MCF 10A (cell line): ENCODE results near the gene TLCD2. TPM values are rescaled to one million over a fixed set of nuclear protein-coding genes. Genes with fewer than 3 reads are reported as not detected.
"Not testable (repeated sequence)": the region's sequence is repeated elsewhere in the genome, so short reads cannot be mapped to it uniquely, and the experiment has no call there.

Experiments
- BruUV-seq: library from RNA; stranded (reverse); fragments of 400-500 nt; replicated peaks from 2 replicates; lab custom pipeline; 2021; lab: Mats Ljungman, UMichigan
- CTCF ChIA-PET: fragments of 300-600 bp; sonication (Branson Sonifier 250); formaldehyde crosslinking; extraction: SDS; loops from one replicate; lab custom pipeline; 2021; ENCODE audit warnings: antibody characterized with exemption, inconsistent platforms; lab: Yijun Ruan, JAX
- POLR2A ChIA-PET: fragments of 300-600, 350-650 bp; sonication (Branson Sonifier 250); formaldehyde crosslinking; extraction: SDS; loops from one replicate; lab custom pipeline; 2020; ENCODE audit warnings: antibody characterized with exemption, inconsistent platforms; lab: Yijun Ruan, JAX
- DNase-seq: peaks from one replicate; pipeline ENCODE4 v3.0.0-alpha.2; 2018; ENCODE audit not compliant: unreplicated experiment
- H3K27ac Mint-ChIP-seq: one replicate; pipeline ENCODE4 v1.8.0; 2022; ENCODE audit warnings: mild to moderate bottlenecking, low read depth, mixed read lengths; ENCODE audit not compliant: unreplicated experiment
- H3K27me3 Mint-ChIP-seq: one replicate; pipeline ENCODE4 v1.8.0; 2022; ENCODE audit warnings: mixed read lengths; ENCODE audit not compliant: insufficient read depth, unreplicated experiment
- H3K36me3 Mint-ChIP-seq: one replicate; pipeline ENCODE4 v1.8.0; 2022; ENCODE audit warnings: mild to moderate bottlenecking, moderate library complexity, mixed read lengths; ENCODE audit not compliant: insufficient read depth, unreplicated experiment
- H3K4me1 Mint-ChIP-seq: one replicate; pipeline ENCODE4 v1.8.0; 2022; ENCODE audit warnings: mixed read lengths; ENCODE audit not compliant: insufficient read depth, unreplicated experiment
- H3K4me3 Mint-ChIP-seq: one replicate; pipeline ENCODE4 v1.8.0; 2022; ENCODE audit warnings: mild to moderate bottlenecking, moderate library complexity, mixed read lengths; ENCODE audit not compliant: unreplicated experiment
- H3K9me3 Mint-ChIP-seq: one replicate; pipeline ENCODE4 v1.8.0; 2022; ENCODE audit warnings: mixed read lengths; ENCODE audit not compliant: unreplicated experiment
- intact Hi-C: fragments of 100-400 bp; cut with micrococcal nuclease; formaldehyde crosslinking; loops from 2 replicates; pipeline ENCODE4 v1.14.1; 2022
- total RNA-seq: library from RNA; stranded (reverse); gene quantifications from 2 replicates; pipeline ENCODE4 v1.2.3, GENCODE V29; 2022
- TF ChIP-seq, protein P1 (sequence below): fragments of 200-600 bp; IDR thresholded peaks from one replicate; pipeline ENCODE4 v1.8.0; 2022; ENCODE audit warnings: antibody characterized with exemption, mild to moderate bottlenecking; ENCODE audit not compliant: unreplicated experiment

TLCD2 gene
- total RNA-seq, 1 experiment from 2014 or later: 2.5 TPM

DNA sequence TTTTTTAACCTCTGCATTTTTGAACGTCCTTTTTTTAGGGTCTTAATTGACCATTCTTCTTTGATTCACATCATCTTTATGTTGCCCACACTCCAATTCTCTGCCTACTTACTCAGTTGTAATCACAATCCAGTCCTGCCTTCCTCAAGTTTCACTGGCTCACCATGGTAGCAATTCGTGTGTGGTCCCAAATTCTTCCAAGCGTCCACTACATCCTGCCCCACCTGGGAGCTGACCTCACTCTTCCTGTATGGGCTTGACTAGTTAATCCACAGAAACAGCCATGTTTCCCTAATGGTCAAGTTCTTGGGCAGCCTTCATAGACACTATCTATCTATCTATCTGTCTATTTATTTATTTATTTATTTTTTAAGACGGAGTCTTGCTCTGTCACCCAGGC is 7.1 kb downstream of the TLCD2 start:
- Mint-ChIP-seq H3K9me3 (no peaks in the 10 kb centered on the region), H3K27ac (no peak overlapping the region), H3K4me3 (no peak overlapping the region), H3K36me3 (no peaks in the 10 kb centered on the region), H3K4me1 (no peaks in the 10 kb centered on the region), H3K27me3 (no peaks in the 10 kb centered on the region)
- intact Hi-C loops: no loop called here
- CTCF ChIA-PET: interaction anchor here (0.7 to 1.2 kb wide), 2 partner anchors 13 to 14 kb away, joined by 4 read pairs; no protein-coding TSS in a partner anchor
- no peak for DNase-seq
- POLR2A ChIA-PET: interaction anchor here (1.8 kb wide), 1 partner anchor 14 kb away, joined by 4 read pairs; no protein-coding TSS in a partner anchor
- no TSS peak for BruUV-seq
- TF ChIP-seq, protein P1, sequence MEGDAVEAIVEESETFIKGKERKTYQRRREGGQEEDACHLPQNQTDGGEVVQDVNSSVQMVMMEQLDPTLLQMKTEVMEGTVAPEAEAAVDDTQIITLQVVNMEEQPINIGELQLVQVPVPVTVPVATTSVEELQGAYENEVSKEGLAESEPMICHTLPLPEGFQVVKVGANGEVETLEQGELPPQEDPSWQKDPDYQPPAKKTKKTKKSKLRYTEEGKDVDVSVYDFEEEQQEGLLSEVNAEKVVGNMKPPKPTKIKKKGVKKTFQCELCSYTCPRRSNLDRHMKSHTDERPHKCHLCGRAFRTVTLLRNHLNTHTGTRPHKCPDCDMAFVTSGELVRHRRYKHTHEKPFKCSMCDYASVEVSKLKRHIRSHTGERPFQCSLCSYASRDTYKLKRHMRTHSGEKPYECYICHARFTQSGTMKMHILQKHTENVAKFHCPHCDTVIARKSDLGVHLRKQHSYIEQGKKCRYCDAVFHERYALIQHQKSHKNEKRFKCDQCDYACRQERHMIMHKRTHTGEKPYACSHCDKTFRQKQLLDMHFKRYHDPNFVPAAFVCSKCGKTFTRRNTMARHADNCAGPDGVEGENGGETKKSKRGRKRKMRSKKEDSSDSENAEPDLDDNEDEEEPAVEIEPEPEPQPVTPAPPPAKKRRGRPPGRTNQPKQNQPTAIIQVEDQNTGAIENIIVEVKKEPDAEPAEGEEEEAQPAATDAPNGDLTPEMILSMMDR: no peak

DNA sequence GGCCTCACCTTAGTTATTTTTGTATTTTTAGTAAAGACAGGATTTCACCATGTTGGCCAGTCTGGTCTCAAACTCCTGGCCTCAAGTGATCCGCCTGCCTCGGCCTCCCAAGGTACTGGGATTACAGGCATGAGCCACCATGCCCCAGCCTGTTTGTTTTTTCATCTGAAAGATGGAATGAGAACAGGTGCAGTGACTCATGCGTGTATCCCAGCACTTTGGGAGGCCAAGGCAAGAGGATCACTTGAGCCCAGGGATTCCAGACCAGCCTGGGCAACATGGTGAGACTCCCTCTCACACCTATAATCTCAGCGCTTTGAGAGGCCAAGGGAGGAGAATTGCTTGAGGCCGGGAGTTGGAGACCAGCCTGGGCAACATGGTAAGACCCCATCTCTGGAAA is 10.3 kb downstream of the TLCD2 start:
- H3K27ac Mint-ChIP-seq, POLR2A ChIA-PET, BruUV-seq, H3K36me3 Mint-ChIP-seq, H3K4me1 Mint-ChIP-seq, intact Hi-C loops, H3K9me3 Mint-ChIP-seq, H3K4me3 Mint-ChIP-seq, H3K27me3 Mint-ChIP-seq, DNase-seq, CTCF ChIA-PET: not testable (repeated sequence)

DNA sequence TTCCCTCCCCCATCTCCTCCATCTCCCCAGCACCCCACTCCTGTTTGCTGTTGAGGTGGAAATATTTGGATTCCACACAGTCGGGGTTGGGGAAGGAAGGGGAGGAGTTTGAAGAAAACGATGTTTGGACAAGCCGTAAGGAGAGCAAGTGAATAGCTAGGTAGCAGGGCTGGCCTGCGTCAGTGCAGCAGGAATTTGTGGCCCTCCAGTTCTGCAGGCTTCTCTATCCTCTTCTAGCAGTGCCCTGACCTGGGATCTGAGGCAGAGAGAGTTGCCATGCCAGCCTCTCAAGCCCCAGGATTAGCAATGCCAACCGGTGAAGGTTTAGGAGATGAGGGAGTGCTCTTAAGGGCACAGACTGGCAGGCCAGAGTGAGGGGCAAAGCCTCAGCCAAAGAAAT is 12.5 kb downstream of the TLCD2 start:
- POLR2A ChIA-PET: no interaction called here
- TF ChIP-seq, protein P1: no peak
- no peak for DNase-seq
- H3K4me3 Mint-ChIP-seq: no peak overlapping the region
- no peaks in the 10 kb centered on the region for H3K27me3 Mint-ChIP-seq
- H3K27ac Mint-ChIP-seq: no peak overlapping the region
- BruUV-seq: no TSS peak
- no peaks in the 10 kb centered on the region for H3K9me3 Mint-ChIP-seq
- CTCF ChIA-PET: no interaction called here
- intact Hi-C loops: no loop called here
- no peaks in the 10 kb centered on the region for H3K36me3 Mint-ChIP-seq
- H3K4me1 Mint-ChIP-seq: peaks cover 5% of the 10 kb centered on the region

DNA sequence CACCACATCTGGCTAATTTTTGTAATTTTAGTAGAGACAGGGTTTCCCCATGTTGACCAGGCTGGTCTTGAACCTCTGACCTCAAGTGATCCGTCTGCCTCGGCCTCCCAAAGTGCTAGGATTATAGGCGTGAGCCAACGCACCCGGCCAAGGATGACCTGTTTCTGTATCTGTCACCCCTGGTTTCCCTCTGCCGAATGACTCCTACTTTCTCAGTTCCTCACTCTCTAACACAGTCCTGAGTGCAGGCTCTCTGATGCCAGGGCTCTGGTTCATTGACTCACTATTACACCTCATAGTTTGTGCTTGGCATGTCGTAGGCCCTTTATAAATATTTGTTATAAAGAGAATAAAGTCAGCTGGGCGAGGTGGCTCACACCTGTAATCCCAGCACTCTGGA is 14.8 kb downstream of the TLCD2 start:
- TF ChIP-seq, protein P1: no peak
- BruUV-seq: no TSS peak
- H3K27ac Mint-ChIP-seq: no peak overlapping the region
- no peak for DNase-seq
- no peaks in the 10 kb centered on the region for H3K27me3 Mint-ChIP-seq
- intact Hi-C loops: no loop called here
- peaks cover 7% of the 10 kb centered on the region for H3K9me3 Mint-ChIP-seq
- no peak overlapping the region for H3K4me3 Mint-ChIP-seq
- CTCF ChIA-PET: no interaction called here
- no peaks in the 10 kb centered on the region for H3K36me3 Mint-ChIP-seq
- POLR2A ChIA-PET: no interaction called here
- H3K4me1 Mint-ChIP-seq: peaks cover 5% of the 10 kb centered on the region

DNA sequence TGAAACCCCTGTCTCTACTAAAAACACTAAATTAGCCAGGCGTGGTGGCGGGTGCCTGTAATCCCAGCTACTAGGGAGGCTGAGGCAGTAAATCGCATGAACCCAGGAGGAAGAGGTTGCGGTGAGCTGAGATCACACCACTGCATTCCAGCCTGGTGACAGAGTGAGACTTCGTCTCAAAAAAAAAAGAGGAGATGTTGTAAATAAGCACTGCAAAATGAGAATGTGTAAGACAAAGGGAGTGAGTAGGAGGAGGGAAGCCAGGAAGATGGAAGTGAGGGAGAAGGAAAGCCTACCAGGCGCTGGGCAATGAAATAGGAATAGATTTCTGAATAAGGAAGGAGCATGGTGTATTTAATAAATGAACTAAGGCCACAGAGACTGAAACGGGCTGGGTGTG is 16.8 kb downstream of the TLCD2 start:
- TF ChIP-seq, protein P1: no peak
- Mint-ChIP-seq H3K4me3 (no peak overlapping the region), H3K27me3 (no peaks in the 10 kb centered on the region), H3K4me1 (peaks cover 5% of the 10 kb centered on the region), H3K27ac (no peak overlapping the region), H3K36me3 (no peaks in the 10 kb centered on the region), H3K9me3 (peaks cover 7% of the 10 kb centered on the region)
- no peak for DNase-seq
- intact Hi-C loops: no loop called here
- no TSS peak for BruUV-seq
- ChIA-PET CTCF (interaction anchor here (1.3 kb wide), 1 partner anchor 20 kb away, joined by 4 read pairs; no protein-coding TSS in a partner anchor), POLR2A (no interaction called here)
